Measurements from ENCODE around the gene SMIM38. TPM values are rescaled to one million over a fixed set of nuclear protein-coding genes. Genes with fewer than 3 reads are reported as not detected.

SMIM38 gene
- polyA plus RNA-seq, 1 of the 3 experiments (the other 2 are of a cell fraction), result 0.13 TPM

DNA sequence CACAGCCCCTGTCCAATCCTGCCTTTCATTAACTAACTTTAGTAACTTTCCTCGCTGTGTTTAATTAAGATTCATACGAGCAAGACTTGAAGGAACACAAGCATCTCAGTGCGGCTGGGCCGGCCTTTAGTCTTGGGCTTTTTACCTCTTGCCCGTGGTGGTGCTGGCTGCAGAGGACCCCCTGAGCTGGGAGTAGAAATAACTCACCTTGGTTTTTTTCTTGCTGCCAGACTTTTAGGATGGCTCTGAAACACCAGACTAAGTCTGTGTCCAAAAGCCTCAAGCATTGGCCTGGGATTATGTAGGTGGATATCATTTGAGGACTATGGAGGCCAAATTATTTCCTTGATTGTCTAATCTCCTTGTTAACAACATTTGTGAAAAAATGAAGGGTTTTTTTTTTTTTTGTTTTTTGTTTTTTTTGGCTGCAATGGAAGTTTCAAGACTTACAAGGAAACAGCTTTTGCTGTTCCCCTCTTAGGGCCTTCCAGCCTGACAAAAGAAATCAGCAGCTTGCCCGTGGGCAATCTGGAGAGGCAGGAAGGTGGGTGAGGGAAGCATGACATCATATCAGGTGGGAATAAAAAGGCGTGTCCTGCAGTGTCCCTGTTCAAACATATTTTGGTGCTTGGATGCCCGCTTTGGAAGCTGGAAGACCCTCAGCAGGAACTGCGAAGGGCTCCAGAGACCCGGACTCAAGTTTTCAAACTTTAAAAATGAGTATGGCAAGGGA, 44.0 kb downstream of the SMIM38 start:
- Histone ChIP-seq H3K36me3 (replicated peaks in 1 of 2; ENCODE audit: control insufficient read depth in 1 of 2, insufficient read depth in 2 of 2, low read length in 1 of 2) (no peaks in the 10 kb centered on the region), H3K9me2 (no peaks in the 10 kb centered on the region), H4K20me1 (ENCODE audit: insufficient read depth) (no peaks in the 10 kb centered on the region), H3K79me2 (ENCODE audit: insufficient read depth) (no peaks in the 10 kb centered on the region), H3K4me3 (ENCODE audit: low read depth in 2 of 2, low read length in 1 of 2) (no peak overlapping the region), H3K4me1 (ENCODE audit: control insufficient read depth in 1 of 2, insufficient read depth in 2 of 2, low read depth in 1 of 2, low read length in 1 of 2) (no peaks in the 10 kb centered on the region; a peak in 1 of 4 replicates), H3K9me3 (no peaks in the 10 kb centered on the region), H3K9ac (no peak overlapping the region), H3K4me2 (no peak overlapping the region), H3F3A (replicated peaks; ENCODE audit: insufficient read depth) (no peaks in the 10 kb centered on the region), H2AFZ (ENCODE audit: low read depth) (no peak overlapping the region), H3K27me3 (ENCODE audit: insufficient read depth) (no peaks in the 10 kb centered on the region; the same call in 1 of the 2 replicates), H3K27ac (ENCODE audit: low read depth in 2 of 2, low read length in 1 of 2) (no peak overlapping the region)
- TF ChIP-seq FOXM1 (IDR thresholded peaks at IDR 0.05; ENCODE audit: low read depth), result no peak
- TF ChIP-seq GABPA (IDR thresholded peaks at IDR 0.05; ENCODE audit: low read depth), result no peak
- TF ChIP-seq MXI1 (IDR thresholded peaks at IDR 0.05; ENCODE audit: low read depth, low read length), result no peak
- TF ChIP-seq NFIC (IDR thresholded peaks at IDR 0.05; ENCODE audit: borderline replicate concordance), result no peak
- no peak for TF ChIP-seq ELF1 (IDR thresholded peaks at IDR 0.05)
- no peak for TF ChIP-seq EP300 (IDR thresholded peaks at IDR 0.05; ENCODE audit: borderline replicate concordance in 1 of 2, low read depth in 1 of 2, low read length in 1 of 2)
- no peak for TF ChIP-seq GATA2 (CRISPR knock-in tag; IDR thresholded peaks at IDR 0.05)
- POLR2A ChIA-PET, result no interaction called here
- CTCF ChIA-PET, result no interaction called here
- WGBS (ENCODE audit: low lambda C conversion rate), result 78% methylated on average over 10 of the region's 10 CpGs
- no peak for DNase-seq

DNA sequence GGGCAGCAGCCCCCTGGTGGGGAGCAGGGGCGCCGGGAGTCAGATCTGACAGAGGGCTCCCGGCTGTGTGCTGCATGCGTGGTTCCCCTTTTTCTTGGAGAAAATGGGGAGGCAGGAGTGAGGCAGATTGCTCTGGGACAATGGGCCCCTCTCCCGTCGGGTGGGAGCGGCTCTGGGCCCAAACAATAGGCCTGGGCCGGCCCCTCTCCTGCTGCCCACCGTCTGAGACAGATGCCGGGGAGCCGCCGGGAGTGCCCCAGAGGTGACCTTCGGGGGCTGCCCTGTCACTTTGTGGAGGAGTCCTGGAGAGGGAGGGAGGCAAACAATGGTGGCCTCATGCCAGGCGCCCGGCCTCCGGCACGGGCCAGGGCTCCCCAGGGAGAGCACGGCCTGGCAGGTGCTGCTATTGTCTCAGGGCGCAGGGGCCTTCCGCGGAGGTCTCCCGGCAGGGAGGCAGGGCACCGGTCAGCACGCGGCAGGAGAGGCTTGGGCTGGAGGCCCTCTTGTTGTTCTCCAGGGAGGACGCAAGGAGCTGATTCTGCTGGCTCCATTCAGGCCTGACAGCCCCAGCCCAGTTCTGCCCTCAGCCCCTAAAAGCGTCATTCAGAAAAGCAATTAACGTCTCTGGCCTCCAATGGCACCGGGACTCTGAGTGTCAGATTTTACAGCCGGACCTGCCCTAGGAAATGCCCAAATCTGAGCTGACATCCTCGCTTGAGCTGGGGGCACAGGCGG, 44.8 kb downstream of the SMIM38 start:
- H3K79me2 ChIP-seq (ENCODE audit: insufficient read depth), result no peaks in the 10 kb centered on the region
- no peaks in the 10 kb centered on the region; a peak in 1 of 4 replicates for H3K4me1 ChIP-seq (ENCODE audit: control insufficient read depth in 1 of 2, insufficient read depth in 2 of 2, low read depth in 1 of 2, low read length in 1 of 2)
- no peak overlapping the region for H3K9ac ChIP-seq
- H3K4me2 ChIP-seq, result no peak overlapping the region
- no peaks in the 10 kb centered on the region; the same call in 1 of the 2 replicates for H3K27me3 ChIP-seq (ENCODE audit: insufficient read depth)
- 81% methylated on average over 11 of the region's 32 CpGs for WGBS (ENCODE audit: low lambda C conversion rate)
- ChIA-PET CTCF (no interaction called here), POLR2A (no interaction called here)
- H4K20me1 ChIP-seq (ENCODE audit: insufficient read depth), result no peaks in the 10 kb centered on the region
- H3K9me3 ChIP-seq, result no peaks in the 10 kb centered on the region
- no peaks in the 10 kb centered on the region for H3K36me3 ChIP-seq (replicated peaks in 1 of 2; ENCODE audit: control insufficient read depth in 1 of 2, insufficient read depth in 2 of 2, low read length in 1 of 2)
- no peaks in the 10 kb centered on the region for H3K9me2 ChIP-seq
- no peak for DNase-seq
- H3K4me3 ChIP-seq (ENCODE audit: low read depth in 2 of 2, low read length in 1 of 2), result no peak overlapping the region
- H3K27ac ChIP-seq (ENCODE audit: low read depth in 2 of 2, low read length in 1 of 2), result no peak overlapping the region
- no peaks in the 10 kb centered on the region for H3F3A ChIP-seq (replicated peaks; ENCODE audit: insufficient read depth)
- H2AFZ ChIP-seq (ENCODE audit: low read depth), result no peak overlapping the region
- no peak for TF ChIP-seq GABPA (IDR thresholded peaks at IDR 0.05; ENCODE audit: low read depth)
- no peak for TF ChIP-seq TCF12 (IDR thresholded peaks at IDR 0.05)
- TF ChIP-seq RFX5 (IDR thresholded peaks at IDR 0.05; ENCODE audit: low read length), result no peak
- no peak for TF ChIP-seq TAF1 (IDR thresholded peaks at IDR 0.05; ENCODE audit: borderline replicate concordance, low read depth, low read length)
- no peak for TF ChIP-seq RXRA (IDR thresholded peaks at IDR 0.05; ENCODE audit: borderline replicate concordance, low read depth)
- TF ChIP-seq, protein P1, sequence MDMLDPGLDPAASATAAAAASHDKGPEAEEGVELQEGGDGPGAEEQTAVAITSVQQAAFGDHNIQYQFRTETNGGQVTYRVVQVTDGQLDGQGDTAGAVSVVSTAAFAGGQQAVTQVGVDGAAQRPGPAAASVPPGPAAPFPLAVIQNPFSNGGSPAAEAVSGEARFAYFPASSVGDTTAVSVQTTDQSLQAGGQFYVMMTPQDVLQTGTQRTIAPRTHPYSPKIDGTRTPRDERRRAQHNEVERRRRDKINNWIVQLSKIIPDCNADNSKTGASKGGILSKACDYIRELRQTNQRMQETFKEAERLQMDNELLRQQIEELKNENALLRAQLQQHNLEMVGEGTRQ (IDR thresholded peaks at IDR 0.05; ENCODE audit: borderline replicate concordance, low read depth, low read length), result no peak
- TF ChIP-seq ZBTB33 (IDR thresholded peaks at IDR 0.05; ENCODE audit: borderline replicate concordance, low read depth), result no peak
- TF ChIP-seq, protein P2, sequence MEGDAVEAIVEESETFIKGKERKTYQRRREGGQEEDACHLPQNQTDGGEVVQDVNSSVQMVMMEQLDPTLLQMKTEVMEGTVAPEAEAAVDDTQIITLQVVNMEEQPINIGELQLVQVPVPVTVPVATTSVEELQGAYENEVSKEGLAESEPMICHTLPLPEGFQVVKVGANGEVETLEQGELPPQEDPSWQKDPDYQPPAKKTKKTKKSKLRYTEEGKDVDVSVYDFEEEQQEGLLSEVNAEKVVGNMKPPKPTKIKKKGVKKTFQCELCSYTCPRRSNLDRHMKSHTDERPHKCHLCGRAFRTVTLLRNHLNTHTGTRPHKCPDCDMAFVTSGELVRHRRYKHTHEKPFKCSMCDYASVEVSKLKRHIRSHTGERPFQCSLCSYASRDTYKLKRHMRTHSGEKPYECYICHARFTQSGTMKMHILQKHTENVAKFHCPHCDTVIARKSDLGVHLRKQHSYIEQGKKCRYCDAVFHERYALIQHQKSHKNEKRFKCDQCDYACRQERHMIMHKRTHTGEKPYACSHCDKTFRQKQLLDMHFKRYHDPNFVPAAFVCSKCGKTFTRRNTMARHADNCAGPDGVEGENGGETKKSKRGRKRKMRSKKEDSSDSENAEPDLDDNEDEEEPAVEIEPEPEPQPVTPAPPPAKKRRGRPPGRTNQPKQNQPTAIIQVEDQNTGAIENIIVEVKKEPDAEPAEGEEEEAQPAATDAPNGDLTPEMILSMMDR (IDR thresholded peaks at IDR 0.05), result no peak
- TF ChIP-seq ELF1 (IDR thresholded peaks at IDR 0.05), result no peak
- no peak for TF ChIP-seq RAD21 (IDR thresholded peaks at IDR 0.05; ENCODE audit: low read length)
- no peak for TF ChIP-seq RCOR1 (IDR thresholded peaks at IDR 0.05; ENCODE audit: low read length)
- TF ChIP-seq SIN3A (IDR thresholded peaks at IDR 0.05; ENCODE audit: borderline replicate concordance, low read depth, low read length), result no peak
- TF ChIP-seq EZH2phosphoT487 (IDR thresholded peaks at IDR 0.05; ENCODE audit: borderline replicate concordance, low read depth), result no peak
- no peak for TF ChIP-seq POLR2AphosphoS5 (IDR thresholded peaks at IDR 0.05; ENCODE audit: low read depth, low read length)
- TF ChIP-seq IRF3 (IDR thresholded peaks at IDR 0.05; ENCODE audit: low read depth, low read length), result no peak
- no peak for TF ChIP-seq FOXJ3 (CRISPR knock-in tag; IDR thresholded peaks at IDR 0.05)
- no peak for TF ChIP-seq CHD2 (IDR thresholded peaks at IDR 0.05; ENCODE audit: low read length, partially characterized antibody)

Data from SK-N-SH (cell line).